SK-N-SH (cell line): Measurements from ENCODE around the gene AUTS2. TPM values are rescaled to one million over a fixed set of nuclear protein-coding genes. Genes with fewer than 3 reads are reported as not detected.
A peak's percentile ranks its signal among the peaks of the same experiment; 100 is the strongest.

Experiments
- CTCF ChIA-PET: fragments of 300-600, 350-600 bp; formaldehyde crosslinking; extraction: SDS; loops from one replicate; lab custom pipeline; 2021; lab: Yijun Ruan, JAX
- POLR2A ChIA-PET: fragments of 350-600 bp; sonication (Branson Sonifier 250); formaldehyde crosslinking; extraction: SDS; loops from one replicate; lab custom pipeline; 2020; ENCODE audit warnings: antibody characterized with exemption, inconsistent platforms; lab: Yijun Ruan, JAX
- DNase-seq: peaks from one replicate; pipeline ENCODE4 v3.0.0; 2012
- H2AFZ ChIP-seq: fragments of 200-600 bp; sonication (generic); 2 replicates; pipeline ENCODE4 v1.8.1; 2016; ENCODE audit warnings: antibody characterized with exemption, mild to moderate bottlenecking, low read depth
- H3F3A ChIP-seq: fragments of 200-600 bp; sonication (generic); replicated peaks from 2 replicates; pipeline ENCODE3; 2016; ENCODE audit warnings: antibody characterized with exemption, mild to moderate bottlenecking; ENCODE audit not compliant: insufficient read depth
- H3K27ac ChIP-seq, 2 experiments: fragments of 200-500 bp in 1 of 2; fragments of 200-600 bp in 1 of 2; sonication (Bioruptor generic) in 1 of 2; sonication (generic), shearing (Covaris generic) in 1 of 2; 2 replicates each; pipeline versions ENCODE4 v1.5.1 to v1.6.1; 2014 to 2016; ENCODE audit warnings: low read depth in 2 of 2, inconsistent platforms in 1 of 2, low read length in 1 of 2, mild to moderate bottlenecking in 1 of 2, mixed read lengths in 1 of 2
- H3K27me3 ChIP-seq: fragments of 200-600 bp; sonication (generic), shearing (Covaris generic); 2 replicates; pipeline ENCODE4 v1.6.1; 2016; ENCODE audit warnings: mixed run types; ENCODE audit not compliant: insufficient read depth
- H3K36me3 ChIP-seq, 2 experiments: fragments of 200-500 bp in 1 of 2; fragments of 200-600 bp in 1 of 2; sonication (Bioruptor generic) in 1 of 2; sonication (generic) in 1 of 2; replicated peaks in 1 of 2; 2 replicates each; pipeline versions ENCODE3 to v1.5.1; 2014 to 2016; ENCODE audit warnings: low read length in 1 of 2, mild to moderate bottlenecking in 1 of 2; ENCODE audit not compliant: insufficient read depth in 2 of 2, control insufficient read depth in 1 of 2
- H3K4me1 ChIP-seq, 2 experiments: fragments of 200-500 bp in 1 of 2; fragments of 200-600 bp in 1 of 2; sonication (Bioruptor generic) in 1 of 2; sonication (generic), shearing (Covaris generic) in 1 of 2; 2 replicates each; pipeline versions ENCODE4 v1.5.1 to v1.6.1; 2014 to 2016; ENCODE audit warnings: low read depth in 1 of 2, low read length in 1 of 2, mixed run types in 1 of 2; ENCODE audit not compliant: insufficient read depth in 2 of 2, control insufficient read depth in 1 of 2
- H3K4me2 ChIP-seq: fragments of 200-600 bp; sonication (generic), shearing (Covaris generic); 2 replicates; pipeline ENCODE4 v1.6.1; 2017; ENCODE audit warnings: mixed run types
- H3K4me3 ChIP-seq, 2 experiments: fragments of 200-500 bp in 1 of 2; fragments of 200-600 bp in 1 of 2; sonication (Bioruptor generic) in 1 of 2; sonication (generic), shearing (Covaris generic) in 1 of 2; 2 replicates each; pipeline versions ENCODE4 v1.5.1 to v1.8.1; 2014 to 2016; ENCODE audit warnings: low read depth in 2 of 2, inconsistent platforms in 1 of 2, low read length in 1 of 2, mild to moderate bottlenecking in 1 of 2, mixed read lengths in 1 of 2, moderate library complexity in 1 of 2
- H3K79me2 ChIP-seq: fragments of 200-600 bp; sonication (generic); 2 replicates; pipeline ENCODE4 v1.8.1; 2017; ENCODE audit warnings: mild to moderate bottlenecking; ENCODE audit not compliant: insufficient read depth
- H3K9ac ChIP-seq: fragments of 200-600 bp; sonication (generic); 2 replicates; pipeline ENCODE4 v1.6.1; 2017; ENCODE audit warnings: mixed run types
- H3K9me2 ChIP-seq: fragments of 200-600 bp; sonication (generic); 2 replicates; pipeline ENCODE4 v1.6.1; 2017; ENCODE audit warnings: mixed run types
- H3K9me3 ChIP-seq: fragments of 200-600 bp; sonication (generic); 2 replicates; pipeline ENCODE4 v1.6.1; 2017; ENCODE audit warnings: mixed run types, mild to moderate bottlenecking, moderate library complexity
- H4K20me1 ChIP-seq: fragments of 200-600 bp; sonication (generic); 2 replicates; pipeline ENCODE4 v1.6.1; 2017; ENCODE audit warnings: mild to moderate bottlenecking, mixed run types; ENCODE audit not compliant: insufficient read depth
- CHD2 ChIP-seq: fragments of 150-350 bp; IDR thresholded peaks from 2 replicates; pipeline ENCODE4 v1.6.1; 2018; ENCODE audit warnings: low read length; ENCODE audit not compliant: partially characterized antibody
- ELF1 ChIP-seq: IDR thresholded peaks from 2 replicates; pipeline ENCODE4 v1.4.0; 2012
- EZH2phosphoT487 ChIP-seq: fragments of 200-600 bp; sonication (generic); IDR thresholded peaks from 2 replicates; pipeline ENCODE4 v1.6.1; 2017; ENCODE audit warnings: low read depth, mixed run types, mild to moderate bottlenecking, antibody characterized with exemption, moderate library complexity, borderline replicate concordance
- FOSL2 ChIP-seq: IDR thresholded peaks from 2 replicates; pipeline ENCODE4 v1.4.0; 2012; ENCODE audit warnings: low read depth, mild to moderate bottlenecking, moderate library complexity, borderline replicate concordance
- FOXJ3 ChIP-seq: sonication (generic); formaldehyde crosslinking; IDR thresholded peaks from 2 replicates; pipeline ENCODE4 v1.5.1; 2020; ENCODE audit warnings: mild to moderate bottlenecking, missing genetic modification reagents
- GABPA ChIP-seq: IDR thresholded peaks from 2 replicates; pipeline ENCODE4 v1.4.0; 2012; ENCODE audit warnings: low read depth, mild to moderate bottlenecking
- GATA2 ChIP-seq: sonication (generic); formaldehyde crosslinking; IDR thresholded peaks from 2 replicates; pipeline ENCODE4 v1.5.0; 2020; ENCODE audit warnings: mild to moderate bottlenecking, missing genetic modification reagents
- JUND ChIP-seq: IDR thresholded peaks from 2 replicates; pipeline ENCODE4 v1.4.0; 2012
- MXI1 ChIP-seq: IDR thresholded peaks from 2 replicates; pipeline ENCODE4 v1.6.1; 2012; ENCODE audit warnings: mild to moderate bottlenecking, low read depth, low read length, improper control_type of control experiment
- NFIC ChIP-seq: IDR thresholded peaks from 2 replicates; pipeline ENCODE4 v1.4.0; 2012; ENCODE audit warnings: borderline replicate concordance
- NRF1 ChIP-seq: IDR thresholded peaks from 2 replicates; pipeline ENCODE4 v1.6.1; 2012; ENCODE audit warnings: low read depth, mild to moderate bottlenecking, low read length
- POLR2AphosphoS5 ChIP-seq: IDR thresholded peaks from 2 replicates; pipeline ENCODE4 v1.6.1; 2012; ENCODE audit warnings: low read depth, low read length
- RFX5 ChIP-seq: IDR thresholded peaks from 2 replicates; pipeline ENCODE4 v1.6.1; 2012; ENCODE audit warnings: mild to moderate bottlenecking, improper control_type of control experiment, low read length
- RXRA ChIP-seq: IDR thresholded peaks from 2 replicates; pipeline ENCODE4 v1.4.0; 2012; ENCODE audit warnings: low read depth, mild to moderate bottlenecking, borderline replicate concordance
- SIN3A ChIP-seq: IDR thresholded peaks from 2 replicates; pipeline ENCODE4 v1.6.1; 2012; ENCODE audit warnings: low read depth, mild to moderate bottlenecking, low read length, moderate library complexity, borderline replicate concordance
- SMC3 ChIP-seq: IDR thresholded peaks from 2 replicates; pipeline ENCODE4 v1.6.1; 2012; ENCODE audit warnings: low read depth, low read length, improper control_type of control experiment
- TAF1 ChIP-seq: IDR thresholded peaks from 2 replicates; pipeline ENCODE4 v1.6.1; 2012; ENCODE audit warnings: low read depth, mild to moderate bottlenecking, low read length, moderate library complexity, borderline replicate concordance
- TCF12 ChIP-seq: IDR thresholded peaks from 2 replicates; pipeline ENCODE4 v1.4.0; 2012
- TEAD4 ChIP-seq: IDR thresholded peaks from 2 replicates; pipeline ENCODE4 v1.4.0; 2012; ENCODE audit warnings: mild to moderate bottlenecking, borderline replicate concordance; ENCODE audit not compliant: insufficient read depth
- YY1 ChIP-seq: IDR thresholded peaks from 2 replicates; pipeline ENCODE4 v1.4.0; 2012; ENCODE audit warnings: low read depth, mild to moderate bottlenecking
- WGBS: methylation state at CpG from one replicate; pipeline ENCODE4 v1.1.6; 2017; ENCODE audit warnings: low lambda C conversion rate; 5-methylcytosine and 5-hydroxymethylcytosine counted together
- polyA plus RNA-seq, 3 experiments: library from polyadenylated mRNA; depleted of rRNA; stranded (reverse); fragments of >200 nt; gene quantifications; 2 replicates each; pipeline ENCODE4 v1.2.3, GENCODE V29; 2012
- TF ChIP-seq, protein P1 (sequence below): IDR thresholded peaks from 2 replicates; pipeline ENCODE4 v1.6.1; 2012; ENCODE audit warnings: mild to moderate bottlenecking, low read depth, low read length, moderate library complexity
- TF ChIP-seq, protein P2 (sequence below): fragments of 150-350 bp; IDR thresholded peaks from 2 replicates; pipeline ENCODE4 v1.6.1; 2017; ENCODE audit warnings: antibody characterized with exemption, low read length, low read depth, borderline replicate concordance
- TF ChIP-seq, protein P3 (sequence below): fragments of 200-600 bp; sonication (generic); IDR thresholded peaks from 2 replicates; pipeline ENCODE4 v1.6.1; 2017; ENCODE audit warnings: antibody characterized with exemption, mild to moderate bottlenecking, moderate library complexity

Gene AUTS2
- polyA plus RNA-seq, 1 of the 3 experiments (the other 2 are of a cell fraction) = 15.6 TPM

DNA sequence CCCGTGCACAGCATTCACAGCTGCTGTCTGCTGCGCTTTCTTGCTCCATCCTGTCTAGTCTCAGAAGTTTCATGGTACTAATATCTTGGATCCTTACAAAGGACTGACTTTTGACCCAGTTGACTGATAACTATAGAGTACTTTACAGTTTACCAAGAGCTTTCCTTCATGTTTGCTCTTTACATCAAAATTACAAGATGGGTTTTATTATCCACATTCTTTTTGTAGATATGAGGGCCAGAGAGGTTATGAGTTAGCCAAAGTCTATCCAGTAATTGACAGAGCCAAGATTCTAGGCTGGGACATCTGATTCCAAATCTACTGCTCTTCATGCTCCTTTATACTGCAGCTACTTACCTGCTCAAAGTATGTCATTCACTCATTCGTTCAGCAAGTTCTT is 218.2 kb downstream of the AUTS2 start:
- no peaks in the 10 kb centered on the region for H3F3A ChIP-seq
- no peaks in the 10 kb centered on the region for H3K27me3 ChIP-seq
- CTCF ChIA-PET = interaction anchor here (0.5 to 1.5 kb wide), 5 partner anchors 9 to 212 kb away, joined by 3 to 4 read pairs (median 3); no protein-coding TSS in a partner anchor
- no peaks in the 10 kb centered on the region for H3K9me3 ChIP-seq
- no peaks in the 10 kb centered on the region; the same call in 1 of the 2 replicates for H4K20me1 ChIP-seq
- no peak overlapping the region for H3K9ac ChIP-seq
- H3K79me2 ChIP-seq = peaks cover 3% of the 10 kb centered on the region
- peaks cover 13 to 59% of the 10 kb centered on the region in 2 experiments; a peak in 3 of 4 replicates for H3K4me1 ChIP-seq
- H3K4me3 ChIP-seq = no peak overlapping the region
- peak overlapping the region; percentile 33; the same call in 1 of the 2 replicates for H3K4me2 ChIP-seq
- POLR2A ChIA-PET = no interaction called here
- H2AFZ ChIP-seq = no peak overlapping the region
- DNase-seq = no peak
- H3K9me2 ChIP-seq = no peaks in the 10 kb centered on the region
- 79% methylated on average over 3 of the region's 3 CpGs for WGBS
- no peak overlapping the region for H3K27ac ChIP-seq
- TF ChIP-seq YY1 (no peak), TAF1 (no peak), POLR2AphosphoS5 (no peak), FOXJ3 (CRISPR knock-in tag) (no peak)
- H3K36me3 ChIP-seq = no peaks in the 10 kb centered on the region

DNA sequence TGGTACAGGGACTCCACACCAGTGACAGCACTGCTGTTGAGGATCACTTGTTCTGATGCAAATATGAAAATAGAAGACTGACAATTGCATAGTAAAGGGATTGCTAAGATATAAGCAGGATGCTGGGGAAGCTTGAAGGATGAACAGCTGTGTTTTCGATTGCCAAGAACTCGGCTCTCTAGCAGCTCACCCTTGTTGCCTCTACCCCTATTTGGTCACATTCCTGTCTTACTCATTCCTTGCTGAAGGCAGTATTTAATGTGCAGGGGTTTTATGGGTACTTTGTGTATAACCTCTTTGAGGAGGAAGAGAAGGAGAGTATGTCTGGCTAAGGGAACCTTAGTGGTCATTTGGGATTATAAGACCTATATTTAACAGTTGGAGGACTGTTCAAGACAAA is 218.8 kb downstream of the AUTS2 start:
- WGBS = 39% methylated on average over 2 of the region's 2 CpGs
- no peak for DNase-seq
- ChIA-PET POLR2A (interaction anchor here (0.6 kb wide), 1 partner anchor 460 kb away, joined by 5 read pairs; no protein-coding TSS in a partner anchor), CTCF (interaction anchor here (0.5 to 1.5 kb wide), 2 partner anchors 8 to 48 kb away, joined by 3 read pairs; no protein-coding TSS in a partner anchor)
- no peaks in the 10 kb centered on the region for H3K27me3 ChIP-seq
- H3K36me3 ChIP-seq = no peaks in the 10 kb centered on the region
- H4K20me1 ChIP-seq = no peaks in the 10 kb centered on the region; the same call in 1 of the 2 replicates
- H3F3A ChIP-seq = no peaks in the 10 kb centered on the region
- peaks cover 3% of the 10 kb centered on the region for H3K79me2 ChIP-seq
- no peak overlapping the region for H3K4me3 ChIP-seq
- no peaks in the 10 kb centered on the region for H3K9me3 ChIP-seq
- no peaks in the 10 kb centered on the region for H3K9me2 ChIP-seq
- H3K4me2 ChIP-seq = peak overlapping the region; percentile 33
- no peak overlapping the region for H2AFZ ChIP-seq
- H3K4me1 ChIP-seq = peaks cover 14 to 56% of the 10 kb centered on the region in 2 experiments; a peak in 3 of 4 replicates
- H3K27ac ChIP-seq = peak overlapping the region in 1 of 2 experiments; percentile 61; a peak in 1 of 4 replicates
- H3K9ac ChIP-seq = no peak overlapping the region
- TF ChIP-seq TAF1 (no peak), JUND (peak; percentile 68), FOSL2 (peak; percentile 72; the same call in 1 of the 2 replicates), GATA2 (CRISPR knock-in tag) (no peak), RFX5 (no peak), GABPA (no peak), NFIC (peak; percentile 36; the same call in 1 of the 2 replicates), SIN3A (peak; percentile 38; the same call in 1 of the 2 replicates), TCF12 (peak; percentile 78), SMC3 (no peak), RXRA (no peak), TEAD4 (no peak), CHD2 (no peak), EZH2phosphoT487 (no peak), MXI1 (no peak), YY1 (no peak), FOXJ3 (CRISPR knock-in tag) (no peak), NRF1 (no peak), ELF1 (no peak)
- TF ChIP-seq, protein P1, sequence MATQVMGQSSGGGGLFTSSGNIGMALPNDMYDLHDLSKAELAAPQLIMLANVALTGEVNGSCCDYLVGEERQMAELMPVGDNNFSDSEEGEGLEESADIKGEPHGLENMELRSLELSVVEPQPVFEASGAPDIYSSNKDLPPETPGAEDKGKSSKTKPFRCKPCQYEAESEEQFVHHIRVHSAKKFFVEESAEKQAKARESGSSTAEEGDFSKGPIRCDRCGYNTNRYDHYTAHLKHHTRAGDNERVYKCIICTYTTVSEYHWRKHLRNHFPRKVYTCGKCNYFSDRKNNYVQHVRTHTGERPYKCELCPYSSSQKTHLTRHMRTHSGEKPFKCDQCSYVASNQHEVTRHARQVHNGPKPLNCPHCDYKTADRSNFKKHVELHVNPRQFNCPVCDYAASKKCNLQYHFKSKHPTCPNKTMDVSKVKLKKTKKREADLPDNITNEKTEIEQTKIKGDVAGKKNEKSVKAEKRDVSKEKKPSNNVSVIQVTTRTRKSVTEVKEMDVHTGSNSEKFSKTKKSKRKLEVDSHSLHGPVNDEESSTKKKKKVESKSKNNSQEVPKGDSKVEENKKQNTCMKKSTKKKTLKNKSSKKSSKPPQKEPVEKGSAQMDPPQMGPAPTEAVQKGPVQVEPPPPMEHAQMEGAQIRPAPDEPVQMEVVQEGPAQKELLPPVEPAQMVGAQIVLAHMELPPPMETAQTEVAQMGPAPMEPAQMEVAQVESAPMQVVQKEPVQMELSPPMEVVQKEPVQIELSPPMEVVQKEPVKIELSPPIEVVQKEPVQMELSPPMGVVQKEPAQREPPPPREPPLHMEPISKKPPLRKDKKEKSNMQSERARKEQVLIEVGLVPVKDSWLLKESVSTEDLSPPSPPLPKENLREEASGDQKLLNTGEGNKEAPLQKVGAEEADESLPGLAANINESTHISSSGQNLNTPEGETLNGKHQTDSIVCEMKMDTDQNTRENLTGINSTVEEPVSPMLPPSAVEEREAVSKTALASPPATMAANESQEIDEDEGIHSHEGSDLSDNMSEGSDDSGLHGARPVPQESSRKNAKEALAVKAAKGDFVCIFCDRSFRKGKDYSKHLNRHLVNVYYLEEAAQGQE = no peak
- TF ChIP-seq, protein P2, sequence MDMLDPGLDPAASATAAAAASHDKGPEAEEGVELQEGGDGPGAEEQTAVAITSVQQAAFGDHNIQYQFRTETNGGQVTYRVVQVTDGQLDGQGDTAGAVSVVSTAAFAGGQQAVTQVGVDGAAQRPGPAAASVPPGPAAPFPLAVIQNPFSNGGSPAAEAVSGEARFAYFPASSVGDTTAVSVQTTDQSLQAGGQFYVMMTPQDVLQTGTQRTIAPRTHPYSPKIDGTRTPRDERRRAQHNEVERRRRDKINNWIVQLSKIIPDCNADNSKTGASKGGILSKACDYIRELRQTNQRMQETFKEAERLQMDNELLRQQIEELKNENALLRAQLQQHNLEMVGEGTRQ = no peak
- TF ChIP-seq, protein P3, sequence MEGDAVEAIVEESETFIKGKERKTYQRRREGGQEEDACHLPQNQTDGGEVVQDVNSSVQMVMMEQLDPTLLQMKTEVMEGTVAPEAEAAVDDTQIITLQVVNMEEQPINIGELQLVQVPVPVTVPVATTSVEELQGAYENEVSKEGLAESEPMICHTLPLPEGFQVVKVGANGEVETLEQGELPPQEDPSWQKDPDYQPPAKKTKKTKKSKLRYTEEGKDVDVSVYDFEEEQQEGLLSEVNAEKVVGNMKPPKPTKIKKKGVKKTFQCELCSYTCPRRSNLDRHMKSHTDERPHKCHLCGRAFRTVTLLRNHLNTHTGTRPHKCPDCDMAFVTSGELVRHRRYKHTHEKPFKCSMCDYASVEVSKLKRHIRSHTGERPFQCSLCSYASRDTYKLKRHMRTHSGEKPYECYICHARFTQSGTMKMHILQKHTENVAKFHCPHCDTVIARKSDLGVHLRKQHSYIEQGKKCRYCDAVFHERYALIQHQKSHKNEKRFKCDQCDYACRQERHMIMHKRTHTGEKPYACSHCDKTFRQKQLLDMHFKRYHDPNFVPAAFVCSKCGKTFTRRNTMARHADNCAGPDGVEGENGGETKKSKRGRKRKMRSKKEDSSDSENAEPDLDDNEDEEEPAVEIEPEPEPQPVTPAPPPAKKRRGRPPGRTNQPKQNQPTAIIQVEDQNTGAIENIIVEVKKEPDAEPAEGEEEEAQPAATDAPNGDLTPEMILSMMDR = no peak
